ENCODE data around the gene YEATS2. TPM values are rescaled to one million over a fixed set of nuclear protein-coding genes. Genes with fewer than 3 reads are reported as not detected.
A peak's percentile ranks its signal among the peaks of the same experiment; 100 is the strongest.

The YEATS2 gene
- polyA plus RNA-seq, 1 experiment = 35.5 TPM

DNA sequence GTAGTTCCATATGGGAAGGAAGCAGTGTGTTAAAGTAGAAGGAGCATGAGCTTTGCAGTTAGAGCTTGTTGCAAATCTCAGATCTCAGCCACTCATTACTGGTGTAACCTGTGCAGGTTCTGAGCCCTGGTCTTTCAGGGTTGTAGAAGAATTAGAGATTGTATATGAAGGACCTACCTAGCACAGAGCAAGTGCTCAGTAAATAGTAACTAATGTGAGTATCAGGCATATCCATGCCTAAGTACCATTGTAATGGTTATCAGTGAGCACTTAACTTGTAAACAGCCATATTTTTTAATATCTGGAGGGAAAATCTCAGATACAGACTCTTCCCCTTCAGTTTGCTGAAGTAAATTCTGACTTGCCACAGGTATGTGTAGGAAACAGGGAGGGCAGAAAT is 68.5 kb downstream of the YEATS2 start:
- DNase-seq (ENCODE audit: low read depth) = no peak
- TF ChIP-seq, protein P1, sequence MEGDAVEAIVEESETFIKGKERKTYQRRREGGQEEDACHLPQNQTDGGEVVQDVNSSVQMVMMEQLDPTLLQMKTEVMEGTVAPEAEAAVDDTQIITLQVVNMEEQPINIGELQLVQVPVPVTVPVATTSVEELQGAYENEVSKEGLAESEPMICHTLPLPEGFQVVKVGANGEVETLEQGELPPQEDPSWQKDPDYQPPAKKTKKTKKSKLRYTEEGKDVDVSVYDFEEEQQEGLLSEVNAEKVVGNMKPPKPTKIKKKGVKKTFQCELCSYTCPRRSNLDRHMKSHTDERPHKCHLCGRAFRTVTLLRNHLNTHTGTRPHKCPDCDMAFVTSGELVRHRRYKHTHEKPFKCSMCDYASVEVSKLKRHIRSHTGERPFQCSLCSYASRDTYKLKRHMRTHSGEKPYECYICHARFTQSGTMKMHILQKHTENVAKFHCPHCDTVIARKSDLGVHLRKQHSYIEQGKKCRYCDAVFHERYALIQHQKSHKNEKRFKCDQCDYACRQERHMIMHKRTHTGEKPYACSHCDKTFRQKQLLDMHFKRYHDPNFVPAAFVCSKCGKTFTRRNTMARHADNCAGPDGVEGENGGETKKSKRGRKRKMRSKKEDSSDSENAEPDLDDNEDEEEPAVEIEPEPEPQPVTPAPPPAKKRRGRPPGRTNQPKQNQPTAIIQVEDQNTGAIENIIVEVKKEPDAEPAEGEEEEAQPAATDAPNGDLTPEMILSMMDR (IDR thresholded peaks at IDR 0.05; ENCODE audit: insufficient read depth, low read depth, low read length) = no peak
- POLR2A ChIA-PET = interaction anchor here (1.0 kb wide), 1 partner anchor 8 kb away, joined by 5 read pairs; no protein-coding TSS in a partner anchor

DNA sequence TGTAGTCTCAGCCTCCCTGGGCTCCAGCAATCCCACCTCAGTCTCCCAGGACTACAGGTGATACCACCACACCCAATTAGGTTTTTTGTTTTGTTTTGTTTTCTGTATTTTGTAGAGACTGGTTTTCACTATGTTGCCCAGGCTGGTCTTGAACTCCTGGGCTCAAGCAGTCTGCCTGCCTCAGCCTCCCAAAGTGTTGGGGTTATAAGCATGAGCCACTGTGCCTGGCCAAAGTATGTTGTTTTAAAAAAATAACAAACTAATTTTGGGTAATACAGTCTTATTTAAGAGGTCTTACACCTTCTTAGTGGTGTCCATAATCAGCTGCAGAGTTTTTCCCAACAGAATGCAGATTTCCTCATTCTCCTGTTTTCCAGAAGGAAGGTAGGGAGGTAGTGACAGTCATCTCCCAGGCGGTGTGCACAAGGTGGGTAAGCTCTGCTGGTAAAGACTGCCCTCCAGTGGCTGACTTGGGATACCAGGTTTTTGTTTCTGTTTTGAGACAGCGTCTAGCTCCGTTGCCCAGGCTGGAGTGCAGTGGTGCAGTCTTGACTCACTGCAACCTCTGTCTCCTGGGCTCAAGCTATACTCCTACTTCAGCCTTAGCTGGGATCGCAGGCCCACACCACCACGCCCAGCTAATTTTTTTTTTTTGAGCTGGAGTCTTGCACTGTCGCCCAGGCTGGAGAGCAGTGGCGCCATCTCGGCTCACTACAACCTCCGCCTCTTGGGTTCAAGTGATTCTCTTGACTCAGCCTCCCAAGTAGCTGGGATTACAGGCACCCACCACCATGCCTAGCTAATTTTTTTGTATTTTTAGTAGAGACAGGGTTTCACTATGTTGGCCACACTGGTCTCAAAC is 69.4 kb downstream of the YEATS2 start:
- ChIA-PET POLR2A (no interaction called here), CTCF (interaction anchor here (0.6 to 2.3 kb wide), 29 partner anchors 9 to 831 kb away, joined by 3 to 16 read pairs (median 4); partner anchors contain the start of genes KLHL24, PARL and YEATS2)
- H3K36me3 ChIP-seq (ENCODE audit: control insufficient read depth, insufficient read depth, low read length) = no peaks in the 10 kb centered on the region; the same call in none of the 2 replicates
- no peak overlapping the region for H3K4me3 ChIP-seq (ENCODE audit: low read depth, low read length)
- no peaks in the 10 kb centered on the region for H3K27me3 ChIP-seq (ENCODE audit: control insufficient read depth, insufficient read depth, low read length)
- no peak for DNase-seq (ENCODE audit: low read depth)
- TF ChIP-seq, protein P1 (IDR thresholded peaks at IDR 0.05; ENCODE audit: insufficient read depth, low read depth, low read length) = peak; percentile 79

More for the DNA sequence above, 68.5 kb downstream of the YEATS2 start:
- Histone ChIP-seq H3K4me3 (ENCODE audit: low read depth, low read length) (no peak overlapping the region), H3K27me3 (ENCODE audit: control insufficient read depth, insufficient read depth, low read length) (no peaks in the 10 kb centered on the region), H3K36me3 (ENCODE audit: control insufficient read depth, insufficient read depth, low read length) (peaks cover 2% of the 10 kb centered on the region; the same call in 1 of the 2 replicates)
- CTCF ChIA-PET = interaction anchor here (0.7 to 2.3 kb wide), 10 partner anchors 8 to 296 kb away, joined by 3 to 12 read pairs (median 6); partner anchors contain the start of genes KLHL24 and PARL

DNA sequence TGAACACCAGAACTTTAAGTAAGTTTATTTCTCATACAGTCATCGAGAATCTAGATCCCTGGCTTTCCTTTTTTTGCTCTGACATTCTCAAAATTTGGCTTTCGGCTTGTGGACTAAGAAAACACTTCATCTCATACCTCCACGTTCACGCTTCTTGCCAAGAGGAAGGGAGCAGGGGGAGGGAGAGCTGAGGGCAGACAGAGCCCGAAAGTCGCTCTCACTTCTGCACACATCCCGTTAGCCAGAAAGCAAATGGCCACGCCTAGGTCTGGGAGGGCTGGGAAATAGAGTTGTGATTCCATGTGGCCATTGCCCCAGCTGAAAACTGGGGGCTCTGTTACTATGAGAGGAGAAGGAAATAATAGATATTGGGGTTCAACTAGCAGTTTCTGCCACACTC is 70.5 kb downstream of the YEATS2 start:
- no peak for DNase-seq (ENCODE audit: low read depth)
- Histone ChIP-seq H3K36me3 (ENCODE audit: control insufficient read depth, insufficient read depth, low read length) (peaks cover 3% of the 10 kb centered on the region; the same call in 1 of the 2 replicates), H3K27me3 (ENCODE audit: control insufficient read depth, insufficient read depth, low read length) (no peaks in the 10 kb centered on the region), H3K4me3 (ENCODE audit: low read depth, low read length) (no peak overlapping the region)
- POLR2A ChIA-PET = no interaction called here
- CTCF ChIA-PET = interaction anchor here (1.5 kb wide), 1 partner anchor 16 kb away, joined by 10 read pairs; no protein-coding TSS in a partner anchor
- TF ChIP-seq, protein P1 (IDR thresholded peaks at IDR 0.05; ENCODE audit: insufficient read depth, low read depth, low read length) = no peak

DNA sequence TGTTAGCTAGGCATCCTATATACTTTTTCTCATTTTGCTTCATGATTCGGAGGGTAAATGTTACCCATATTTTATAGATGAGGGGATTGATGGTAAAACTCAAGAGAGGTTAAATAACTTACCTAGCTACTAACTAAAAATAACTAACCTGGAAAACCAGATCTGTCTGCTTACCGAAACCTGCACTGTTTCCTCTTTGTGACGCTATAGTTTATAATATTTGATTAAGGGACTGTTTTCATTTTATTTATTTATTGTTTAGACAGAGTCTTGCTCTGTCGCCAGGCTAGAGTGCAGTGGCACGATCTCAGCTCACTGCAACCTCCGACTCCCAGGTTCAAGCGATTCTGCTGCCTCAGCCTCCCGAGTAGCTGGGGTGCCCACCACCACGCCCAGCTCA is 71.9 kb downstream of the YEATS2 start:
- H3K36me3 ChIP-seq (ENCODE audit: control insufficient read depth, insufficient read depth, low read length) = peaks cover 5% of the 10 kb centered on the region; the same call in 1 of the 2 replicates
- TF ChIP-seq, protein P1 (IDR thresholded peaks at IDR 0.05; ENCODE audit: insufficient read depth, low read depth, low read length) = no peak
- POLR2A ChIA-PET = no interaction called here
- no peak overlapping the region for H3K4me3 ChIP-seq (ENCODE audit: low read depth, low read length)
- no peaks in the 10 kb centered on the region for H3K27me3 ChIP-seq (ENCODE audit: control insufficient read depth, insufficient read depth, low read length)
- CTCF ChIA-PET = interaction anchor here (1.0 to 1.1 kb wide), 2 partner anchors 9 to 305 kb away, joined by 4 to 5 read pairs; no protein-coding TSS in a partner anchor
- no peak for DNase-seq (ENCODE audit: low read depth)

DNA sequence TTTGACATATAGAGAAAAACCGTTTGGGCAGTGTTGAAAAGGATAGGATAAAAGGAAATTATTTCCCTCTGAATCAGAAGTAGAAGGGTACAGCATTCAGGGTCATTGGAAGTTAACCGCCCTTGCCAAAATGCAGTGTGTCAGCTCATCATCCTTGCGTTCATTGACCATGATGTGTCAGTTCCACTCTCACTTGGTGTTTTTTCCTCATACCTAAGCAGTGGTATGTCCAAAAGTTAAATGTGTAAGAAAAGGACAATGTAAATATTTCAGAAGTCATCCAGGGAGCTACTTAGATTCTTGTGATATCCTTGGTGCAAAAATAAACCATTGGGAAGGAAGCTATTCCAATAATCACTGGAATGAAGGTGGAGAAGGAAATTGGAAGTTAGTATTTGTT is 77.0 kb downstream of the YEATS2 start:
- Histone ChIP-seq H3K4me3 (ENCODE audit: low read depth, low read length) (no peak overlapping the region), H3K36me3 (ENCODE audit: control insufficient read depth, insufficient read depth, low read length) (peaks cover 8% of the 10 kb centered on the region), H3K27me3 (ENCODE audit: control insufficient read depth, insufficient read depth, low read length) (no peaks in the 10 kb centered on the region)
- no peak for DNase-seq (ENCODE audit: low read depth)
- CTCF ChIA-PET = interaction anchor here (0.7 to 0.9 kb wide), 2 partner anchors 9 to 305 kb away, joined by 3 read pairs; no protein-coding TSS in a partner anchor
- POLR2A ChIA-PET = interaction anchor here (1.5 kb wide), 1 partner anchor 9 kb away, joined by 5 read pairs; no protein-coding TSS in a partner anchor
- TF ChIP-seq, protein P1 (IDR thresholded peaks at IDR 0.05; ENCODE audit: insufficient read depth, low read depth, low read length) = no peak

Measured in BJ (cell line).